ENCODE results near the gene GNPTAB. TPM values are rescaled to one million over a fixed set of nuclear protein-coding genes. Genes with fewer than 3 reads are reported as not detected.
"Not testable (repeated sequence)": the region's sequence is repeated elsewhere in the genome, so short reads cannot be mapped to it uniquely, and the experiment has no call there.

Gene GNPTAB
- 26.0 TPM for total RNA-seq
- long read RNA-seq, partial matches to known transcripts, result 19 of 26 reads
- long read RNA-seq, other reads (novel, unspliced or antisense), result 7 of 26 reads

- DNase-seq (ENCODE audit: low spot score), result peak; percentile 98
Observed at GRCh38 chr12:101830367-101831325, at the start of gene GNPTAB. TSS of gene GNPTAB (minus strand) at chr12:101830959. CDS start at chr12:101830675, 284 bp downstream.

- no peak for DNase-seq (ENCODE audit: low spot score)
Observed at GRCh38 chr12:101878243-101878821, 47.6 kb upstream of the GNPTAB start.

- no peak for DNase-seq (ENCODE audit: low spot score)
Observed at GRCh38 chr12:101877806-101878242, 47.1 kb upstream of the GNPTAB start.

GRCh38 chr12:101876861-101877805 is 46.4 kb upstream of the GNPTAB start, which contains the start of gene DRAM1:
TSS of gene DRAM1 (plus strand) at chr12:101877580. CDS start at chr12:101877790, 210 bp downstream.
- DNase-seq (ENCODE audit: low spot score), result peak; percentile 97

- no peak for DNase-seq (ENCODE audit: low spot score)
Observed at GRCh38 chr12:101876322-101876860, 45.6 kb upstream of the GNPTAB start.

GRCh38 chr12:101875162-101875561 is 44.4 kb upstream of the GNPTAB start:
- DNase-seq (ENCODE audit: low spot score), result no peak

GRCh38 chr12:101870925-101871324 is 40.2 kb upstream of the GNPTAB start:
- DNase-seq (ENCODE audit: low spot score), result no peak

GRCh38 chr12:101867619-101868018 is 36.9 kb upstream of the GNPTAB start:
- not testable (repeated sequence) for DNase-seq (ENCODE audit: low spot score)

GRCh38 chr12:101866615-101867373 is 36.0 kb upstream of the GNPTAB start:
- no peak for DNase-seq (ENCODE audit: low spot score)

GRCh38 chr12:101863981-101864380 is 33.2 kb upstream of the GNPTAB start:
- no peak for DNase-seq (ENCODE audit: low spot score)

GRCh38 chr12:101862245-101862644 is 31.5 kb upstream of the GNPTAB start:
- DNase-seq (ENCODE audit: low spot score), result no peak

- DNase-seq (ENCODE audit: low spot score), result not testable (repeated sequence)
Observed at GRCh38 chr12:101861688-101862087, 30.9 kb upstream of the GNPTAB start.

- no peak for DNase-seq (ENCODE audit: low spot score)
Observed at GRCh38 chr12:101859664-101860607, 29.2 kb upstream of the GNPTAB start.

GRCh38 chr12:101858361-101858760 is 27.6 kb upstream of the GNPTAB start:
- no peak for DNase-seq (ENCODE audit: low spot score)

GRCh38 chr12:101857043-101857558 is 26.3 kb upstream of the GNPTAB start:
- DNase-seq (ENCODE audit: low spot score), result no peak

- not testable (repeated sequence) for DNase-seq (ENCODE audit: low spot score)
Observed at GRCh38 chr12:101856614-101857013, 25.9 kb upstream of the GNPTAB start.

GRCh38 chr12:101855976-101856375 is 25.2 kb upstream of the GNPTAB start:
- no peak for DNase-seq (ENCODE audit: low spot score)

GRCh38 chr12:101855364-101855884 is 24.7 kb upstream of the GNPTAB start:
- DNase-seq (ENCODE audit: low spot score), result no peak
